Measurements from ENCODE around the gene ENDOU. TPM values are rescaled to one million over a fixed set of nuclear protein-coding genes. Genes with fewer than 3 reads are reported as not detected.

The ENDOU gene
- total and polyA plus RNA-seq, 2 donors (not counting 3 experiments of a cell fraction or from before 2014, with no cell fraction given), result not detected

DNA sequence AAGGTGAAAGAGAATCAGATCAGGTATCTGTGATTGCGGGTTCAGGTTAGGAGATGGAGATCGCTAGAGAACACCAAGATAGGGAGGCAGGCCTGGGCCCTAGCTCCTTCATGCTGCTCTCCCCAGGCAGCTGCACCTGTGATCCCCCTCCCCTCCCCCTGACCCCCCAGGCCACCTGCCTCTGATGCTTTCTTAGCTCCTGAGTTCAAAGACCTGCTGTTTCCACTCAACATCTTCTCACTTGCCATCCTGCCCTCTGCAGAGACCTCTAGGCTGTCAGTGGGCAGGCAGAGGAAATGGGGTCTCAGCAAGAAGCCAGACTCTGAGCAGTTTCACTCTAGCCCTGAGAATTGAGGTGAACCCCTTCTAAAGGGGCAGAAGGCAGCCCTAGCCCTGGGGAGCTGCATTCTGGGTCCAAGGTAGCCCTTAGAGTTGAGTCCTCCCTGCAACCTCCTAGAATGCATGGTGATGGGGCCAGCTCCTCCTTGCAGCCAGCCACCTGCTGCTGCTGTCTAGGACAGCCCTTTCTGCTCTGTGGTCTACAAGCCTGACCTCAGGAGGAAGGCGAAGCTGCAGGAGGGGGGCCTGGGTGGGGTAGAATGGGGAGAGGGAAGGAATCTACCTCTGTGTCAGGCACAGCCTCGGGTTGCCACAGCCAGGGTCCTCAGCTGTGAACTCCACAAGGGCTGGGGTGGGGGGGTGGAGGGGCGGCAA lies 41.4 kb upstream of the ENDOU start:
- Histone ChIP-seq H3K9me3 (replicated peaks; ENCODE audit: control insufficient read depth, insufficient read depth, low read length) (no peaks in the 10 kb centered on the region), H3K36me3 (ENCODE audit: control insufficient read depth in 2 of 2, extremely low read depth in 1 of 2, insufficient read depth in 2 of 2, low read length in 2 of 2) (no peaks in the 10 kb centered on the region), H3K27me3 (ENCODE audit: control insufficient read depth in 2 of 2, insufficient read depth in 2 of 2, low read length in 2 of 2) (no peaks in the 10 kb centered on the region), H2AFZ (ENCODE audit: low read depth, low read length) (no peak overlapping the region), H3K4me2 (ENCODE audit: insufficient read depth, low read length) (no peak overlapping the region), H3K79me2 (ENCODE audit: control insufficient read depth, insufficient read depth, low read length) (no peaks in the 10 kb centered on the region), H3K9me1 (replicated peaks; ENCODE audit: control insufficient read depth, extremely low read depth, insufficient read depth, low read length) (no peaks in the 10 kb centered on the region), H3K4me3 (replicated peaks in 1 of 3; ENCODE audit: insufficient read depth in 1 of 3, low read depth in 1 of 3, low read length in 3 of 3) (no peak overlapping the region), H3K27ac (ENCODE audit: insufficient read depth, low read depth, low read length) (no peak overlapping the region), H3K9ac (replicated peaks; ENCODE audit: extremely low read depth, insufficient read depth, low read length) (no peak overlapping the region), H4K20me1 (replicated peaks; ENCODE audit: control insufficient read depth, extremely low read depth, insufficient read depth, low read length) (no peaks in the 10 kb centered on the region), H3K4me1 (ENCODE audit: control insufficient read depth, extremely low read depth, insufficient read depth, low read length) (peaks cover 6% of the 10 kb centered on the region)
- ChIA-PET CTCF (interaction anchor here (0.7 to 10.1 kb wide), 25 partner anchors 10 to 391 kb away, joined by 3 to 385 read pairs (median 6); partner anchors contain the start of genes ASB8, ENDOU, RAPGEF3 and RPAP3), POLR2A (interaction anchor here (0.6 kb wide), 1 partner anchor 24 kb away, joined by 3 read pairs; no protein-coding TSS in a partner anchor)
- intact Hi-C loops (cut with micrococcal nuclease), result loop anchor here (1.0 kb wide), 2 partner anchors 24 to 51 kb away; no protein-coding TSS in a partner anchor
- no peak for FAIRE-seq
- no peak for DNase-seq (ENCODE audit: low read depth, low spot score)
- dilution Hi-C loops (cut with MboI; ENCODE audit: extremely low pct_ligation_motif_present, low sequenced_read_pairs), result no loop called here
- no TSS peak for BruUV-seq (replicated peaks)
- TF ChIP-seq CTCF (IDR thresholded peaks at IDR 0.05; ENCODE audit: extremely low read depth in 1 of 2, insufficient read depth in 1 of 2, low read depth in 1 of 2, low read length in 2 of 2) (no peak), GATA2 (IDR thresholded peaks at IDR 0.05; ENCODE audit: insufficient read depth, insufficient read length, low read depth, low read length) (no peak), MYC (IDR thresholded peaks at IDR 0.05; ENCODE audit: low read depth, low read length) (no peak), MAX (IDR thresholded peaks at IDR 0.05; ENCODE audit: insufficient read depth, insufficient read length) (no peak), FOS (IDR thresholded peaks at IDR 0.05; ENCODE audit: borderline replicate concordance, insufficient read depth, low read length) (no peak)

All from endothelial cell of umbilical vein (primary cell).